ENCODE results near the gene RPS6KA2.
A peak's percentile ranks its signal among the peaks of the same experiment; 100 is the strongest.

Gene RPS6KA2

DNA sequence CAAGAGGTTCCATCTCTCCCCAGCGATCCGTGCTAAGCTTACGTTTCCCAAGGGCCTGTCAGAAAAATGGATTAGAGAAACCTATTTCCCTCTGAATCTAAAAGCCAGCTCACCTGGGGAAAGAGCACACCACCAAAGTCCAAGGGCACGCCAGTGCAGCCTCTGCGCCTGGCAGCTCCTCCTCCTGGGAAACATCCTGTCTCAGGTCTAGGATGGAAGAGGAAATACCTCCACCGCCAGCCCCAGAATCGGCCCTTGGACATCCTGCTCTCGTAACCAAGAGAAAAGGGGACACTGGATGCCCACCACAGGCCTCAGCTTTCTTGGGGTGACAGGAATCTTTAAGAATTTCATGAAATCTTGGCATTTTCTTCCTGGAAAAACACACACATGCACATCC is 59.2 kb downstream of the RPS6KA2 start:
- no peak for DNase-seq

- no peak for DNase-seq
Measured at GRCh38 chr6:166567107-166567506, 59.9 kb downstream of the RPS6KA2 start.

DNA sequence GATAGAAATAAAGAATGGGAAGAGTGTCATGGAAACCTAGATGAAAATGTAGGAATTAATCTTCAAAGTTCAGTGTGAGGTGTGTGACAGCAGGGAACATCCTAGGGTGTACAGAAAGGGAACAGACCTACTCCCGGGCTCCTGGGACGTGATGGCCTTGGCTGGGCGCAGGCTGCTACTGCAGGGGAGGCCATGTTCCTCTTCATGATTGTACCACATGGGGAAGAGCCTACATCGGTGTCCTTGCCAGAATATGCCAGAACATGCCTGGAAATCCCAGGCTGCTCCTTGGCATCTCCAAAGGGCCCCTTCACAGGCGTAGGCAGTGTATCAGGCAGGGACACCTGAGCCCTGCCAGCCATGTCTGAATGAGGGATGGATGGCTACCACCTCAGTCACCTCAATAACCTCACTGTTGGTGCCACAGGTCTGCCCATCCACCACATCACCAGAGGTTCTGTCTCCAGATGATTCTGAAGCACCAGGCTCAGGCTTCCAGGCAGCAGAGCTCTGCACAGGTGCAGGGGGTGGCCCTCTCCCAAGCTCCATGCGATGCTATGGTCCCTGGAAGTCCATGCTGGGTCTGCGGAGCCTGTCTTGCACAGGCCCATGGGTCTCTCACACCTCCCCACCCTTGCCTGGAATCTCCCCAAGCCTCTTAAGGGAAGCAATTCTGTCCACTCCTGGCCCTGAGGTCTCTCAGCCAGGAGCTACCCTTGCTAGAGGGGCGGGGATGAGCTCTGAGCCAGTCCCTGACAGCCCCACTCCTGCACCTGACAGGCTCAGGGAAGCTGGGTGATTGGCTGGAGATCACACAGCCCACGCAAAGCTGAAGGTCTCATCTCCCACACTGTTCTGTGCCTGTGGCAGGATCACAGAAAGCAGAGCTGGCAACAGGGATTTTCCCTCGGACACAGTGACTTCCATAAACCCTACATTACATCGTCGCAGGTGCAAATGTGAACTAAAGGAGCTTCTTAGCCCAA is 60.7 kb downstream of the RPS6KA2 start:
- no peak for DNase-seq

GRCh38 chr6:166565084-166565967 is 61.7 kb downstream of the RPS6KA2 start:
- DNase-seq, result no peak

- DNase-seq, result no peak
Measured at GRCh38 chr6:166563805-166564204, 63.2 kb downstream of the RPS6KA2 start.

DNA sequence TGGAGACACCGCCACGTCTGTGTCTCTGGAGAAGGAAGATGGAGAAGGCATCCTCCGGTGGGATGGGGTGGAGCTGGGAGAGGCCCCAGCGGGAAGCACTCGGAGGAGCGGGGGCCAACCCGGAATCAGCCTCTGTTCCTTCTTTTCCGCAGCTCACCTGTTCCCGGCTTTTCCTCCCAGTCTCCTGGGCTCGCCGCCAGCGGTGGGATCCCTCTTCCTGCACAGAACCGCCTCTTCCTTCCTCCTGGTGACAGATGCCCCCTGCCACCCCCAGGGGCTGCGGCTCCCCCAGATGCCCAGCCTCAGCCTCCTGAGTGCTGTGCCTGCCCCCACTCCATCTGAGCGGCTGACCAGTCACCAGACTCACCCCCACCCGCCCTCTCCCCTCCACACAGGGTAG is 63.9 kb downstream of the RPS6KA2 start:
- no peak for DNase-seq

GRCh38 chr6:166562726-166563125 is 64.3 kb downstream of the RPS6KA2 start:
- no peak for DNase-seq

DNA sequence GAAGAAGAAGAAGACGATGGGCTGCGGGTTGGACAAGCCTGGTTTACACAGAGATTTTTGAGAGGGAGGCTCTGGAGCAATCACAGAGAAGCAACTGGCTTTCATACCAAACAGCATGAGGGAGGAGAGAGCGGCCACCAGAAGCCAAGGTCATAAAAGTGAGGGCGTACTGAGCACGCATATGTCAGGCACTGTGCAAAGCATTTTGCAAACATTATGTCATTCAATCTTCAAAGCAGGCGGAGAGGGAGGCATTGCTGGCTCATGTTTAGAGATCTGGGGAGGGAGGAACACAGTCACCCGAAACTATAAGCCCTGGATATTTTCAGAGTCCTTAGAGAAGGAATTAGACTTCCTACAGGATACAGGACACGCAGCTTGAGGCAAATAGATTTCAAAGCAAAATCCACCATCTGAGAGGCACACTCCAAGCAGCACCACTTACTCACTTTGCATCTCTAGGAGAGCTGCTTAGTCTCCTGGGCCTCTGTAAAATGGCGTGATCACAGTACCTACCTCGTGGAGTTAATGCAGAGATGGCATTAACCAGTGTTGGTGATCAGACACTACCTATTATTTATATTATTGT is 65.2 kb downstream of the RPS6KA2 start:
- DNase-seq, result no peak

GRCh38 chr6:166560222-166560621 is 66.8 kb downstream of the RPS6KA2 start:
- no peak for DNase-seq

DNA sequence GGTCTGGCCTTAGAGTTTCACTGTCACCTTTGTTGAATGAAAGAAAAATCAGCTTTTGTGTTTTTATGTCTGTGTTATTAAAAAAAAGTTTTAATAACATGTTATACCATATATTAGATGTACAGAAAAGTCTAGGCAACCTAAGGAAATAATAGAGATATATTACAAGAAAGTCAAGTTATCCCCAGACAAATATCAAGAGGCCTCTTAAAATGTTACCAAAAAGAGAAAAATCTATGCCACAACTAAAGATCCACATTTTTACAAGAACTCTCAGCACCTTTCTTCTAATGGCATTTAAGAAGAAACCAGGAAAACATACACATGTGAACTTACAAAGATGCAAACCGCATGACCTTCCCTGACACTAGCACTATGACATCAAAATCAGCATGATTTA is 67.4 kb downstream of the RPS6KA2 start:
- DNase-seq, result no peak

DNA sequence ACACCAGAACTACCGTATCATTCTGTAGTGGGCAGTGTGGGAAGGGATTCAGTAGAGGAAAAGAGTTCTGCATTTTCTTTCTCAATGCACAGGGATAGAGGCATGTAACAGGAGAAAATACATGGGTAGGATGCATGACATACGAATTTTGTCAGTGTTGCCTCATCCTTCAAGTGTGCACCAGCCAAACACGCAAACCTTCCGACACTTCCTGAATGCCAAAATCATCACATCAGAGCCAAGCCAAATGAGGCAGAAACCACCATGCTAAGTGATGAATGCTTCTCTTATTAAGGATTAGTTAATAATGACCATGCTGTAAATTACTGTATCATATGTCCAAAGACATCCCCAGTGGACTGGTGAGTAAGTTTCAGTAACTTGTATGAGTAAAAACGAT is 67.8 kb downstream of the RPS6KA2 start:
- DNase-seq, result no peak

GRCh38 chr6:166558156-166559005 is 68.7 kb downstream of the RPS6KA2 start:
- no peak for DNase-seq

DNA sequence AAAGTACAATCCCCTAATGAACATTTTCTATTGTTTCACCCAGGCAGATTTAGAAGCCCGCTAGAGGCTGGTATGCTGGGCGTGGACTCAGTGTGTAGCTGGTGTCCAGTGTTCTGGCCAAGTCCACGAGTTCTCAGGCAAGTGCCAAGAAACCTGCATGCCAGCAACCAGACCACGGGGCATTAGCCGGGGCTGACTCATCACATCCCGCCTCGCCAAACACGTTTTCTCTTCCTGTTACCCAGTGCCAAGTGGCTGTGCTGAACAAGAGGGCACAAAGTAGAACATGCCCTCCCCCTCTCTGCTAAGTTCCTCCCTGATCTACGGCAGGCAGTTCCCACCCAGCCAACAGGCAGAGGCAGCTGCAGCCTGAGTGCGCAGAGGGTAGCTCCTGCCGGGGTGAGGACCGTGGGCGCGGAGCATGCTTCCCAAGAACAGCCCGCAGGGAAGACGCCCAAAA is 70.2 kb downstream of the RPS6KA2 start:
- peak; percentile 72 for DNase-seq

- DNase-seq, result no peak
Measured at GRCh38 chr6:166556336-166556735, 70.7 kb downstream of the RPS6KA2 start.

DNA sequence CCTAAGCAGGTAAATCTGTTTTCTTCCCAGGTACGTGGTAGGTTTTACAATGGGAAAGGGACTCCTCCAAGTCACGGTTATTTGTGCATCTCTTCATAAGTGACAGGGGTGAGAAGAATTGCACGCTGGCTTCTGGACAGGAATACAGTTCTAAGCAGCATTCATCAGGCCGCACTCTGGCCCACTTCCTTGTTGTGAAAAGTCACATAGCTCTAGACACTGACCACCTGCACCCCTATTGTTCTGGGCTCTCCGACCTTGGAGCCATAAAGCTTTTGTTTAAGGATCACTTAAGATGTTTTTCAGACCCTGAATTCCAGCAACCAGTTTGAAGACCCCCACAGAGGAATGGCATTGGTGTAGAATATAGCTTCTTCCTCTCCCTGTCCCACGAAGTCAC is 72.0 kb downstream of the RPS6KA2 start:
- no peak for DNase-seq

- no peak for DNase-seq
Measured at GRCh38 chr6:166554316-166554715, 72.7 kb downstream of the RPS6KA2 start.

DNA sequence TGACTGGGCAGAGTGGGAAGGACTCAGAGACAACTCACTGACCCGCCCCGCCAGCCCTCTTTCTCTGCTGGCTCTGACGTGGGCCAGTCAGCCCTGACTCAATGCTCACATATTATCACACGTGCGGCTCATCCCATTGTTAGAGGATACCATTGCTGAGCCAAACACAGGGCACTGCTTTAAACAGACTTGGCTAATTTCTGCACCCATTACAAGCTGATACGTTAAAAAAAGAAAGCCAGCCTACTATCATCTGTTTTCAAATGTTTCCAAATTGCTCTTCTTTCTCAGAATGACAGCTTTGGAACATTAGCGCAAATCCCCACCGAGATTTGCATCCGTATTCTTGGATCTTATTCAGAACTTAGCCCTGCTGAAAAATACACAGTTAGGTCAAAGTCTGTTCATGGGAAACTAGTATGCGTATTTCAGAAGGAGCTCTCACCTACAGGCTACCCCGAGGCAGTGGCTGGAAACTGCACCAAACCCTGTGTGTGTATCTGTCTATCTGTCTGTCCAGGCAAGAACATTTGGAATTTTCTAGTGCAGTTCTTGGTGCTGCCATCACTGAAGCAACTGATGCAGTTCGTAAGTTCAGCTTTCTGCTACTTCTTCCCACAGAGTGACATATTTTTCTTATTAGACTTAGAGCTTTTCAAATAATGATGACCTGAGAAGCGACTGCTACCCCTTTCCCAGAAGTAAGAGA is 73.3 kb downstream of the RPS6KA2 start:
- no peak for DNase-seq

DNA sequence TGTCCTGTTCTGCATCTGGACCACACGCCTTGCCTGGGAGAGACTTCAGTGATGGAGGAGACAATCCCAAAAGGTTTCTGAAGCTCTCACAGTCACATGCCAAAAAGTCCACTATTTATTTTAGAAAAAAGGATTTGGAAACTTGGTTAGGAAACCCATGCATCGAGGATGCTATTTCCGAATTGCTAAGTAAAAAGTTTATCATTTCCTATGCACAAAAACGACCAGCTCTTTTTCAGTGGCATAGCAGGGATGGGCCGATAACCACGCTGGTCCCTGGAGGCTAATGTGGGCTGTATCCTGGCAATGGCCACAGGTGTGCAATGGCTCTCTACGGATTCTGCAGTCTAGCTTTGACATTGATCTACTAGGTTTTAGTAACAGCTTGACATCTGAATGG is 74.5 kb downstream of the RPS6KA2 start:
- DNase-seq, result no peak

GRCh38 chr6:166551754-166552495 is 75.1 kb downstream of the RPS6KA2 start:
- no peak for DNase-seq

- no peak for DNase-seq
Measured at GRCh38 chr6:166546653-166547052, 80.4 kb downstream of the RPS6KA2 start.

Data from DMS79 (cell line).